ENCODE data around the gene C1RL. TPM values are rescaled to one million over a fixed set of nuclear protein-coding genes. Genes with fewer than 3 reads are reported as not detected.
A peak's percentile ranks its signal among the peaks of the same experiment; 100 is the strongest.

The C1RL gene
- total and polyA plus RNA-seq, 8 donors: 18.6 to 121 (median 42.8) TPM

DNA sequence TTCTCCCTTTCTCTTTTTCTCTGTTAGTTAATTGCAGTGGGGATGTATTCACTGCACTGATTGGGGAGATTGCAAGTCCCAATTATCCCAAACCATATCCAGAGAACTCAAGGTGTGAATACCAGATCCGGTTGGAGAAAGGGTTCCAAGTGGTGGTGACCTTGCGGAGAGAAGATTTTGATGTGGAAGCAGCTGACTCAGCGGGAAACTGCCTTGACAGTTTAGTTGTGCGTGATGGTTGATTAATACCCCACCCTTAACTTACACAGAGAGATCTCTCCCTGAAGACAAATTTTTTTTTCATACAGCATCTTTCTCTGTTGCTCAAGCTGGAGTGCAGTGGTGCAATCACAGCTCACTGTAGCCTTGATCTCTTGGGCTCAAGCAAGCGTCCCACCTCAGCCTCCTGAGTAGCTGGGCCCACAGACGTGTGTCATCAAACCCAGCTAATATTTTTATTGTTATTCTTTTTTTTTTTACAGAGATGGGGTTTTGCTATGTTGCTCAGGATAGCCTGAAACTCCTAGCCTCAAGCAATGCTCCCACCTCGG, 43.9 kb downstream of the C1RL start:
- Histone ChIP-seq H3K9me3 (no peaks in the 10 kb centered on the region), H3K27me3 (no peaks in the 10 kb centered on the region), H3K4me1 (peaks cover 0 to 58% (median 20%) of the 10 kb centered on the region in 4 donors), H3K27ac (no peak overlapping the region), H3K4me3 (no peak overlapping the region), H3K36me3 (peaks cover 0 to 68% (median 51%) of the 10 kb centered on the region in 4 donors)
- TF ChIP-seq POLR2A (IDR thresholded peaks at IDR 0.05): no peak
- no peak for TF ChIP-seq POLR2AphosphoS5 (IDR thresholded peaks at IDR 0.05)
- TF ChIP-seq, protein P1, sequence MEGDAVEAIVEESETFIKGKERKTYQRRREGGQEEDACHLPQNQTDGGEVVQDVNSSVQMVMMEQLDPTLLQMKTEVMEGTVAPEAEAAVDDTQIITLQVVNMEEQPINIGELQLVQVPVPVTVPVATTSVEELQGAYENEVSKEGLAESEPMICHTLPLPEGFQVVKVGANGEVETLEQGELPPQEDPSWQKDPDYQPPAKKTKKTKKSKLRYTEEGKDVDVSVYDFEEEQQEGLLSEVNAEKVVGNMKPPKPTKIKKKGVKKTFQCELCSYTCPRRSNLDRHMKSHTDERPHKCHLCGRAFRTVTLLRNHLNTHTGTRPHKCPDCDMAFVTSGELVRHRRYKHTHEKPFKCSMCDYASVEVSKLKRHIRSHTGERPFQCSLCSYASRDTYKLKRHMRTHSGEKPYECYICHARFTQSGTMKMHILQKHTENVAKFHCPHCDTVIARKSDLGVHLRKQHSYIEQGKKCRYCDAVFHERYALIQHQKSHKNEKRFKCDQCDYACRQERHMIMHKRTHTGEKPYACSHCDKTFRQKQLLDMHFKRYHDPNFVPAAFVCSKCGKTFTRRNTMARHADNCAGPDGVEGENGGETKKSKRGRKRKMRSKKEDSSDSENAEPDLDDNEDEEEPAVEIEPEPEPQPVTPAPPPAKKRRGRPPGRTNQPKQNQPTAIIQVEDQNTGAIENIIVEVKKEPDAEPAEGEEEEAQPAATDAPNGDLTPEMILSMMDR (IDR thresholded peaks at IDR 0.05): no peak
- TF ChIP-seq EP300 (IDR thresholded peaks at IDR 0.05): no peak
- WGBS, 5 donors: 90 to 95% (median 91%) methylated on average over 7 of the region's 7 CpGs
- no peak for DNase-seq
- intact Hi-C loops (cut with DNase I; ENCODE audit: low total_unique reads): no loop called here

DNA sequence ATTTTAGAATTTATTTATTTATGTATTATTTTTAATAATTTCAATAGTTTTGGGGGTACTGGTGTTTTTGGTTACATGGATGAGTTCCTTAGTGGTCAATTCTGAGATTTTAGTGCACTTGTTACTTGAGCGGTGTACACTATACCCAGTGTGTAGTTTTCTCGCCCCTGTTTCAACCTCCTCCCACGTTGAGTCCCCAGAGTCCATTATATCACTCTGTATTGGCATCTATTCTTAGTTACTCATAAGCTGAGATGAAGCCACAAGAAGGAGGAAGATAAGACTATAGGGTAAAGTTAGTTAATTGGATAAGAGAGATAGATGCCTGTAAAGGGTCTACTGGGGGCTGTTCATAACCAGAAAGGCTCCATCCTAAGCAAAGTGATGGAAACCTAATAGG, 44.5 kb downstream of the C1RL start:
- peaks cover 0 to 61% (median 45%) of the 10 kb centered on the region in 4 donors for H3K36me3 ChIP-seq
- no peaks in the 10 kb centered on the region for H3K9me3 ChIP-seq
- peaks cover 0 to 64% (median 23%) of the 10 kb centered on the region in 4 donors for H3K4me1 ChIP-seq
- 67 to 79% (median 76%) methylated on average over 3 of the region's 3 CpGs for WGBS, 5 donors
- no peak overlapping the region for H3K4me3 ChIP-seq
- intact Hi-C loops (cut with DNase I; ENCODE audit: low total_unique reads): no loop called here
- no peaks in the 10 kb centered on the region for H3K27me3 ChIP-seq
- TF ChIP-seq POLR2A (IDR thresholded peaks at IDR 0.05) (no peak), POLR2AphosphoS5 (IDR thresholded peaks at IDR 0.05) (no peak), EP300 (IDR thresholded peaks at IDR 0.05) (no peak)
- TF ChIP-seq, protein P1 (IDR thresholded peaks at IDR 0.05): no peak
- no peak overlapping the region for H3K27ac ChIP-seq
- no peak for DNase-seq

GRCh38 chr12:7061596-7061995, 47.4 kb downstream of the C1RL start:
- Histone ChIP-seq H3K27ac (peak overlapping the region in 4 of 5 donors; percentile 78 to 84 (median 83)), H3K9me3 (no peaks in the 10 kb centered on the region), H3K27me3 (no peaks in the 10 kb centered on the region), H3K4me3 (peak overlapping the region; percentile 40 to 46 (median 44)), H3K36me3 (peaks cover 0 to 33% (median 18%) of the 10 kb centered on the region in 4 donors), H3K4me1 (peaks cover 0 to 64% (median 15%) of the 10 kb centered on the region in 4 donors)
- TF ChIP-seq, protein P1 (IDR thresholded peaks at IDR 0.05): no peak
- TF ChIP-seq POLR2AphosphoS5 (IDR thresholded peaks at IDR 0.05): no peak
- TF ChIP-seq POLR2A (IDR thresholded peaks at IDR 0.05): no peak
- no peak for TF ChIP-seq EP300 (IDR thresholded peaks at IDR 0.05)
- no peak for DNase-seq
- WGBS, 5 donors: 59 to 78% (median 67%) methylated on average over 7 of the region's 7 CpGs
- intact Hi-C loops (cut with DNase I; ENCODE audit: low total_unique reads): no loop called here

DNA sequence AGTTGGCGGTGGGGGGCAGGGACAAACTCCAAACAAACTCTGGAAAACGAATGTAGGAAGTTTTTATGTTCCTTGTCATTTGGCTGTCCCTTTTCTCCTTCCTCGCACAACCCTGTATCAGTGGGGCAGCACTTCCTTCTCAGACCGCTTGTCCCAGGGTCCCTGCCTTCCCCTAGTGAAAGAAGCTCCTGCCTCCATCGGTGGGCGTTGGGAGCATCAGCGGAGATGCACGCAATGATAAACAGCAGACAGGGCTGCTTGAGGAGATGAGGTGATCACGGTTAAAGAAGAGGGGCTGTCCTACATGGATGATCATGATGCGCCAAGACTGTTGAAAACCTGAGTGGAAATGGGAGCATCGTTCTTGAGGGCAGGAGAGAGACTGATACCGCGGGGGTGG, 47.9 kb downstream of the C1RL start:
- intact Hi-C loops (cut with DNase I; ENCODE audit: low total_unique reads): no loop called here
- no peaks in the 10 kb centered on the region for H3K27me3 ChIP-seq
- 48 to 69% (median 60%) methylated on average over 13 of the region's 13 CpGs for WGBS, 5 donors
- peak overlapping the region; percentile 74 to 84 (median 82) for H3K27ac ChIP-seq
- peaks cover 0 to 29% (median 14%) of the 10 kb centered on the region in 4 donors for H3K36me3 ChIP-seq
- H3K4me3 ChIP-seq: peak overlapping the region; percentile 40 to 46 (median 44)
- H3K4me1 ChIP-seq: peaks cover 0 to 64% (median 15%) of the 10 kb centered on the region in 4 donors
- no peaks in the 10 kb centered on the region for H3K9me3 ChIP-seq
- no peak for TF ChIP-seq POLR2A (IDR thresholded peaks at IDR 0.05)
- no peak for TF ChIP-seq EP300 (IDR thresholded peaks at IDR 0.05)
- TF ChIP-seq POLR2AphosphoS5 (IDR thresholded peaks at IDR 0.05): no peak
- TF ChIP-seq, protein P1 (IDR thresholded peaks at IDR 0.05): no peak
- DNase-seq: peak in 1 of 2 donors; percentile 28

Measured in stomach (tissue), 9 donors.